GM21786 (cell line): Measurements from ENCODE around the gene IL3.

Experiments used
- ATAC-seq: cut with Tn5 transposase; IDR thresholded peaks from one replicate; pipeline ENCODE4 v1.9.1; 2021; ENCODE audit not compliant: unreplicated experiment

The IL3 gene

GRCh38 chr5:132110930-132111329 lies 50.5 kb downstream of the IL3 start:
- ATAC-seq = no peak

GRCh38 chr5:132112111-132112510 lies 51.7 kb downstream of the IL3 start:
- ATAC-seq = no peak
